GM06990 (cell line): Measurements from ENCODE around the gene IKBKE.

Experiments
- DNase-seq: peaks from one replicate; pipeline ENCODE4 v3.0.0-alpha.2; 2011; ENCODE audit not compliant: insufficient read length; ENCODE audit errors: extremely low read depth
- H3K27me3 ChIP-seq: replicated peaks from 2 replicates; pipeline ENCODE4 v1.6.0; 2011; ENCODE audit warnings: low read length; ENCODE audit not compliant: control insufficient read depth, insufficient read depth
- H3K36me3 ChIP-seq: 2 replicates; pipeline ENCODE4 v1.5.1; 2011; ENCODE audit warnings: low read length; ENCODE audit not compliant: control insufficient read depth, insufficient read depth
- H3K4me3 ChIP-seq: replicated peaks from 2 replicates; pipeline ENCODE4 v1.5.1; 2011; ENCODE audit warnings: low read depth, mild to moderate bottlenecking, control low read depth, low read length
- CTCF ChIP-seq: IDR thresholded peaks from 2 replicates; pipeline ENCODE4 v1.5.1; 2011; ENCODE audit warnings: low read length, control low read depth, mild to moderate bottlenecking, inconsistent platforms; ENCODE audit not compliant: insufficient read depth, poor library complexity, severe bottlenecking

IKBKE gene

GRCh38 chr1:206442101-206442500 lies 28.2 kb upstream of the IKBKE start:
- Histone ChIP-seq H3K4me3 (no peak overlapping the region), H3K36me3 (no peaks in the 10 kb centered on the region; the same call in 1 of the 2 replicates), H3K27me3 (no peaks in the 10 kb centered on the region)
- DNase-seq, result no peak
- no peak for TF ChIP-seq CTCF

GRCh38 chr1:206445116-206445515 lies 25.2 kb upstream of the IKBKE start:
- no peaks in the 10 kb centered on the region; the same call in 1 of the 2 replicates for H3K36me3 ChIP-seq

GRCh38 chr1:206445911-206446356 lies 24.3 kb upstream of the IKBKE start:
- no peak for TF ChIP-seq CTCF
- no peak for DNase-seq
- H3K36me3 ChIP-seq, result no peaks in the 10 kb centered on the region; the same call in 1 of the 2 replicates

More at GRCh38 chr1:206445116-206445515, 25.2 kb upstream of the IKBKE start:
- no peak for TF ChIP-seq CTCF
- no peak for DNase-seq
- Histone ChIP-seq H3K27me3 (no peaks in the 10 kb centered on the region), H3K4me3 (no peak overlapping the region)

DNA sequence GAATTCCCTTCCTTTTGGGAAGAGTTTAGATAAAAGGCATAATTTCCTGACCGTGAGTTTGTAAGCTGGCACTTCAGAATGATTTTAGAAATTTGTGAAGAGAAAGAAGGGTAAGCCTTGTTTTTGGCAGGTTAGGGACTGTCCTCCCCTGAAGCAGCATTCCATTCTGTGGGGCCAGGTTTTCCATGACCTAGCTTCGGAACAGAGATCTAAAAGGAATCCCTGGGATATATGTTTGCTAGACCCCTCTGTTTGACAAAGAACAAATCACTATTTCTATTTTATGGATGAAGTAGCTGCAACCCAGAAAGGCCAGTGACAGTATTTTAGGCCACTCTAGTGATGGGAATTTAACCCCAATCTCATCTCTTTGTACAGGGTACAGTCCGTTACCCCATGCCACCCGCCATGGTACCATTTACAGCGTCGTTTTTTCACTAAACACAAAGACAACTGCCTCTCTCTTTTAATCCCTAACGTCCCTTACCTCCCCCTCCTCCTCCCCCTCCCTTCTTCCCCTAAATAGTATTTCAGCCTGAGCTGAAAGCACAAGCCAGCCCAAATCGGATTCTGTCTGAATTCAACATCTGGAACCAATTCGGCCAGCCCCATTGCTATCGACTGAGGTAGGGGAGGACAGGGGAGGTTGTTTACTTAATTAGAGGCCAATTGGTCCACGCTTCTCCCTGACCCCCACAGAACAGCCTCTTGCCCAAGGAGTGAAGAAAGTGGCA lies 23.4 kb upstream of the IKBKE start:
- no peak for DNase-seq
- no peaks in the 10 kb centered on the region; the same call in 1 of the 2 replicates for H3K36me3 ChIP-seq
- no peak overlapping the region for H3K4me3 ChIP-seq
- TF ChIP-seq CTCF, result no peak
- no peaks in the 10 kb centered on the region for H3K27me3 ChIP-seq

More at GRCh38 chr1:206445911-206446356, 24.3 kb upstream of the IKBKE start:
- Histone ChIP-seq H3K4me3 (no peak overlapping the region), H3K27me3 (no peaks in the 10 kb centered on the region)

- no peak for DNase-seq
- no peak overlapping the region for H3K4me3 ChIP-seq
- no peak for TF ChIP-seq CTCF
- H3K36me3 ChIP-seq, result no peaks in the 10 kb centered on the region; the same call in 1 of the 2 replicates
- no peaks in the 10 kb centered on the region for H3K27me3 ChIP-seq
Observed at GRCh38 chr1:206447422-206447765, 22.9 kb upstream of the IKBKE start.
